Stimulated activated naive B cell treated with anti-CD40 and anti-IgM and Interleukin-4, amounts not matched to agents 10 μg/mL and 1 μg/mL and 100 μg/mL, for 72 hours (primary cell): Measurements from ENCODE around the gene DHRS7.

ENCODE experiments used
- ATAC-seq, 2 donors: fragments of 150-1000 bp; cut with Tn5 transposase; replicated peaks; 2 replicates each; pipeline ENCODE4 v1.10.0; 2021; ENCODE audit warnings: moderate library complexity in 1 of 2
- DNase-seq: peaks from one replicate; pipeline ENCODE4 v3.0.0; 2021
- H3K27ac Mint-ChIP-seq: one replicate; pipeline ENCODE4 v1.8.0; 2022; ENCODE audit warnings: mild to moderate bottlenecking, mixed read lengths
- H3K27me3 Mint-ChIP-seq, 2 donors: one replicate each; pipeline ENCODE4 v1.8.0; 2022; ENCODE audit warnings: mixed read lengths in 2 of 2
- H3K36me3 Mint-ChIP-seq, 2 donors: one replicate each; pipeline ENCODE4 v1.8.0; 2022; ENCODE audit warnings: mixed read lengths in 2 of 2, mild to moderate bottlenecking in 1 of 2
- H3K4me1 Mint-ChIP-seq, 2 donors: one replicate each; pipeline ENCODE4 v1.8.0; 2022; ENCODE audit warnings: mixed read lengths in 2 of 2, mild to moderate bottlenecking in 1 of 2
- H3K4me3 Mint-ChIP-seq, 2 donors: one replicate each; pipeline ENCODE4 v1.8.0; 2022; ENCODE audit warnings: mild to moderate bottlenecking in 2 of 2, mixed read lengths in 2 of 2, moderate library complexity in 1 of 2
- H3K9me3 Mint-ChIP-seq, 2 donors: one replicate each; pipeline ENCODE4 v1.8.0; 2022; ENCODE audit warnings: mixed read lengths in 2 of 2, mild to moderate bottlenecking in 1 of 2

The DHRS7 gene

DNA sequence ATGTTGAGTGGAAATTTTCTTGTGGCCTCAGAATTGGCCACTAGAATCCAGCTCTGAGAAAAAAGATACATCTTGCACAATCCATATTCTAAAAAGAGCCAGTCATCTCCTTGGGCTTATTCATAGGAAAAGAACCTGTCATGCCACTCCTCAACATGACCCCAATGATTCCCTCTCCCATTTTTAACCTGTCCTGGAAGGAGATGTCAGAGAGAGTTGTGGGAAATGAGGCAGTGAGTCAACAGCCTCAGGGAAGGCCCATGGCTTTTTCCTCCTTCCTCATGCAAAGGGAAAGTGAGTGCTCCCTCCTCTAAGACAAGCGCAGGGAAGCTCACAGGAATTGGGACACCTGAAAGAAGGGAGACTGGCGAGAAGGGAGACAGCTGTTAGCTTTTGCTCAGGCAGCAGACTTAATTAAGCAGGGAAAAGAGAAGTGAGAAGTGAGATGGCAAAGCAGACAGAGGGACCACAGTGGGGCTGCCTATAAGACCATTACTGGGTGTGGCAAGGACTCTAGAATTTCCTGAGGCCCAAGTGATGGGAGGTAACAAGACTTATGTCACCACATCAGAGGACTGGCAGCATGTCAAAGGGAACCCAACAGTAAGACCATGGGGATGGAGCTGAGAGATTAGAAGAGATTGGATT, 10.2 kb upstream of the DHRS7 start:
- Mint-ChIP-seq H3K27ac (no peak overlapping the region), H3K27me3 (no peaks in the 10 kb centered on the region), H3K9me3 (peaks cover 0 to 1% of the 10 kb centered on the region in 2 donors), H3K4me1 (peaks cover 4 to 5% of the 10 kb centered on the region in 2 donors), H3K36me3 (peaks cover 0 to 2% of the 10 kb centered on the region in 2 donors), H3K4me3 (no peak overlapping the region)
- ATAC-seq, result peak; percentile 41 to 57
- no peak for DNase-seq

GRCh38 chr14:60174352-60175254, 9.4 kb upstream of the DHRS7 start:
- H3K27me3 Mint-ChIP-seq, result no peaks in the 10 kb centered on the region
- ATAC-seq (no peak), DNase-seq (no peak)
- H3K9me3 Mint-ChIP-seq, result no peaks in the 10 kb centered on the region
- H3K27ac Mint-ChIP-seq, result no peak overlapping the region
- no peak overlapping the region for H3K4me3 Mint-ChIP-seq
- H3K4me1 Mint-ChIP-seq, result peaks cover 4 to 5% of the 10 kb centered on the region in 2 donors
- H3K36me3 Mint-ChIP-seq, result peaks cover 0 to 2% of the 10 kb centered on the region in 2 donors

DNA sequence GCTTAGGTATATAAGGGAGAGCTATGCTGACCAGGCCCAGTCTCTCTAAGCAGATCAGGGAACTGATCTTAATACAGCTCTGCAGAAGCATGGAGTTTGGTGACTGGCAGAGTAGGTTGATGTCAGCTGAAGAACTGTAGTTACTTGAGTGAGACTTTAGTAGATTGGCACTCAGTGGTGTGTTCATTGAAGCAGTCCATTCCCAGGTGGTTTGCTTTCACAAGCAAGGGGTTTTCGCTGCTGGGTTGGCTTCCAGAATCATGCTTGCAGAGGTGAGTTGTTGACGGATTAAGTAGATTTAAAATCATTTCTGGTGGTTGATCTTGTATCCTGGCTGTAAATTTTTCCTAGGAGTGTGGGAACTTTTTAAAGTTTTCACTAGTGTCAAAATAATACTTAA, 6.5 kb upstream of the DHRS7 start:
- peaks cover 0 to 2% of the 10 kb centered on the region in 2 donors for H3K36me3 Mint-ChIP-seq
- peaks cover 4 to 5% of the 10 kb centered on the region in 2 donors for H3K4me1 Mint-ChIP-seq
- no peaks in the 10 kb centered on the region for H3K27me3 Mint-ChIP-seq
- no peak overlapping the region for H3K27ac Mint-ChIP-seq
- DNase-seq (no peak), ATAC-seq (no peak)
- no peak overlapping the region for H3K4me3 Mint-ChIP-seq
- no peaks in the 10 kb centered on the region for H3K9me3 Mint-ChIP-seq

- peaks cover 6 to 13% of the 10 kb centered on the region in 2 donors for H3K4me1 Mint-ChIP-seq
- peaks cover 0 to 2% of the 10 kb centered on the region in 2 donors for H3K36me3 Mint-ChIP-seq
- ATAC-seq (no peak), DNase-seq (no peak)
- no peak overlapping the region for H3K4me3 Mint-ChIP-seq
- H3K27ac Mint-ChIP-seq, result no peak overlapping the region
- H3K9me3 Mint-ChIP-seq, result no peaks in the 10 kb centered on the region
- H3K27me3 Mint-ChIP-seq, result no peaks in the 10 kb centered on the region
Measured at GRCh38 chr14:60170948-60171347, 5.8 kb upstream of the DHRS7 start.

GRCh38 chr14:60169722-60170121, 4.5 kb upstream of the DHRS7 start:
- H3K4me3 Mint-ChIP-seq, result no peak overlapping the region
- no peak for ATAC-seq
- H3K9me3 Mint-ChIP-seq, result no peaks in the 10 kb centered on the region
- H3K4me1 Mint-ChIP-seq, result peaks cover 4 to 11% of the 10 kb centered on the region in 2 donors
- H3K36me3 Mint-ChIP-seq, result no peaks in the 10 kb centered on the region
- DNase-seq, result no peak
- H3K27me3 Mint-ChIP-seq, result no peaks in the 10 kb centered on the region
- H3K27ac Mint-ChIP-seq, result no peak overlapping the region

DNA sequence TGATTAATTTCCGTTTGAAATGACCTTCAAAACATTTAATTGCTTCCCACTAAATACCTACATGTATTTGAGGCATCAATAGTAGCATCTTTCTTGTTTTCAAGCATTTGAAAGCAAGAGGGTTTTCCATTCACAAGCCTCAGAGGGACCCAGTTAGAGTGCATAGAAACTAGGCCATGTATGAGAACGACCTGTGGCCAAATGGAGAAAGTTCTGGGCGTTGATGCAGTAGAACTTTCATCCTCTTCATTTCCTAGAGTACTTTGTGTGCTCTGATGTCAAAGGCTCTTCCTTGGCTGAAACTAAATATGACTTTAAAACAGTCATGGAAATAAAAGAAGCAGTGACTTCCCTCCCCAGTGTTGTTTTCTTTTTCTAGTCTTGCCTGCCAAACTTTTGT, 944 bp upstream of the DHRS7 start:
- peaks cover 0 to 4% of the 10 kb centered on the region in 2 donors for H3K36me3 Mint-ChIP-seq

GRCh38 chr14:60165547-60165876, 314 bp upstream of the DHRS7 start:
- Mint-ChIP-seq H3K4me1 (peaks cover 14 to 31% of the 10 kb centered on the region in 2 donors), H3K27ac (peak overlapping the region; percentile 81), H3K36me3 (peaks cover 0 to 8% of the 10 kb centered on the region in 2 donors), H3K27me3 (no peaks in the 10 kb centered on the region), H3K4me3 (peak overlapping the region; percentile 93 to 97), H3K9me3 (no peaks in the 10 kb centered on the region)
- ATAC-seq (peak; percentile 23 to 29), DNase-seq (no peak)

More for the DNA sequence above, 944 bp upstream of the DHRS7 start:
- Mint-ChIP-seq H3K4me3 (peak overlapping the region; percentile 93 to 97), H3K27me3 (no peaks in the 10 kb centered on the region), H3K9me3 (no peaks in the 10 kb centered on the region), H3K4me1 (peaks cover 14 to 28% of the 10 kb centered on the region in 2 donors), H3K27ac (peak overlapping the region; percentile 81)
- no peak for DNase-seq
- ATAC-seq, result no peak

DNA sequence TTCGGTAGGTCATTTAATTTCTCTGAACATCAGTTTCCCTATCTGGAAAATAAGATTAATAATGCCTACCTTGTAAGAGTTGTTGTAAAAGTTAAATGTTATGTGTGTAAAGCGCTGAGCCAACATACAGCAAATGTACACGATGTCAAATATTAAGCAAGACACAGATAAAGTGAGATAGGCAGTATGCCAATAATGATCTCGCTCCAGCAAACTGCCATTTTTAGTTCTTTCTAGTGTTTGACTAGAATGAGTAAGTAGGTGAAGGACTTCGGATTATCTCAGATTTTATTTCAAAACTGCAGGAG, 840 bp downstream of the DHRS7 start:
- Mint-ChIP-seq H3K36me3 (peaks cover 0 to 11% of the 10 kb centered on the region in 2 donors), H3K4me3 (peak overlapping the region; percentile 93 to 97), H3K4me1 (peaks cover 16 to 39% of the 10 kb centered on the region in 2 donors), H3K9me3 (no peaks in the 10 kb centered on the region), H3K27me3 (no peaks in the 10 kb centered on the region), H3K27ac (peak overlapping the region; percentile 99)
- ATAC-seq (peak in 1 of 2 donors; percentile 8), DNase-seq (no peak)

DNA sequence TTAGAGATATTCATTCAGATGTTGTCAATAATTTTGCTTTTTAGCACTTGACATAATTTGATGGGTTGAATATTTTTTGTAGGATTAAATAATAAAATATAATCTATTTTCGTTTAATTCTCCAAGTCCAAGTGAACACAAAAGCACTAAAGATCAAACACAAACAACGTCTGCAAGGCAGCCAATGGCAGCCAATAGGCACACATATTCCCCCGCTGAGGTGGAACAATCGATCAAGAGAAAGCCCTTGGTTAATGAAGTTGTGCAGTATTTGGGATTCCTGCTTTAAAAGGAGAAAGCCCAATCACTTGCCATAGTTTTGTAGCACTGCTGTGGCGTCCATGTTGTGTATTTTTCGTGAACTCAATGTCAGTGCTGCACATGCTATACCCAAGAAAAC, 1.5 kb downstream of the DHRS7 start:
- peaks cover 16 to 45% of the 10 kb centered on the region in 2 donors for H3K4me1 Mint-ChIP-seq
- ATAC-seq, result no peak
- no peak for DNase-seq
- peak overlapping the region in 1 of 2 donors; percentile 97 for H3K4me3 Mint-ChIP-seq
- H3K36me3 Mint-ChIP-seq, result peaks cover 0 to 11% of the 10 kb centered on the region in 2 donors
- no peak overlapping the region for H3K27ac Mint-ChIP-seq
- H3K9me3 Mint-ChIP-seq, result no peaks in the 10 kb centered on the region
- no peaks in the 10 kb centered on the region for H3K27me3 Mint-ChIP-seq

DNA sequence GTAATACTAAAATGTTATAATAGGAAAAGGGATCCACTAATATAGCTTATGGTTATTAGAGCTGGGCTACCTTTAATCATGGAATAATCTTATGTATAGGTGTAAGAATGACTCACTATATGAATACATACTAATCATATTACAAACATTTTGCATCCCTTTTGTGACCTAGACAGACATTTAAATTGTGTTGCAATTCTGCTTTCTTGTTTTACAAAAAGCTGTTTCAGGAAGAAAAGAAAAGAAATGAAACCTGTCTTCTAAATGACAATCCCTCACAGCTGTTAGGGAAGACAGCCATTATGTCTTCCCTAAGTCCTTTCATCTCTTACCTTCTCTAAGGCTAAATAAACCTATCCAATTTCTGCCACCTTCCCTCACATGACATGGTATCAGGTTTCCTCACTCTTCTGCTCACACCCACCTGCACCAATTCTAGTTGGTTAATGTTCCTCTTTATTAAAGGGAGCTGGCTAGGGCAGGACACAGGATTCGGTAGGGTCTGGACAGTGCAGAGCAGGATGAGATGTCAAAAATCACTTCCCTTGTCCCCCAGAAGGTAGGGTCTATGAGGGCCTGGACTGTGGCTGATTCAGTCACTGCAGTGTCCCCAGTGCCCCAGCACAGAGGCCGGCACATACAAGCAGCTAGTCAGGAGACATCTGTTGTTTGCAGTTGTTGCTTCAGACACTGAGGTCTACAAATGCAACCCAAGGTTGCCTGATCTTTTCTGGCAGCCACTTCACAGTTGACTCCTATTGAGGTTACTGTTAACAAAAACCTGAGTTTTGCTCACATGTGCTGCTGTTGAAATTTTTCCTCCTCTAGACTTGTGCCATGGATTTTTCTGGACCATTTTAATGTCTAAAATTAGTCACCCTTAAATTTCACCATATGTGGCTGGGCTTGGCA, 3.7 kb downstream of the DHRS7 start:
- H3K4me1 Mint-ChIP-seq, result peaks cover 16 to 45% of the 10 kb centered on the region in 2 donors

DNA sequence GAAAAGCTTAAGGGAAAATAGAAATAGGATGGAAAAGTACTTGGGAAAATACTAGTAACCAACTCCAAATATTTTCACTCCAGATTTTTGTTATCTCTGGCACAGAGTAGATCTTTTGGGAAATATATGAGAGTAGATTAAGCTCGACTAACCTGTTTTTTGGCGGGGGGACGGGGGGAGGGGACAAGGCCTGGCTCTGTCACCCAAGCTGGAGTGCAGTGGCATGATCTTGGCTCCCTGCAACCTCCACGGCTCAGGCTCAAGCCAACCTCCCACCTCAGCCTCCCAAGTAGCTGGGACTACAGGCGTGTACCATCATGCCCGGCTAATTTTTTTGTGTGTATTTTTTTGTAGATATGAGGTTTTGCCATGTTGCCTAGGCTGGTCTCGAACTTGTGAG, 4.8 kb downstream of the DHRS7 start:
- Mint-ChIP-seq H3K36me3 (peaks cover 0 to 22% of the 10 kb centered on the region in 2 donors), H3K27ac (no peak overlapping the region), H3K9me3 (no peaks in the 10 kb centered on the region), H3K4me3 (no peak overlapping the region), H3K4me1 (peaks cover 14 to 42% of the 10 kb centered on the region in 2 donors), H3K27me3 (no peaks in the 10 kb centered on the region)
- DNase-seq, result no peak
- no peak for ATAC-seq

More for the DNA sequence above, 3.7 kb downstream of the DHRS7 start:
- DNase-seq (no peak), ATAC-seq (no peak)
- Mint-ChIP-seq H3K27ac (no peak overlapping the region), H3K4me3 (no peak overlapping the region), H3K9me3 (no peaks in the 10 kb centered on the region), H3K27me3 (no peaks in the 10 kb centered on the region), H3K36me3 (peaks cover 0 to 16% of the 10 kb centered on the region in 2 donors)

DNA sequence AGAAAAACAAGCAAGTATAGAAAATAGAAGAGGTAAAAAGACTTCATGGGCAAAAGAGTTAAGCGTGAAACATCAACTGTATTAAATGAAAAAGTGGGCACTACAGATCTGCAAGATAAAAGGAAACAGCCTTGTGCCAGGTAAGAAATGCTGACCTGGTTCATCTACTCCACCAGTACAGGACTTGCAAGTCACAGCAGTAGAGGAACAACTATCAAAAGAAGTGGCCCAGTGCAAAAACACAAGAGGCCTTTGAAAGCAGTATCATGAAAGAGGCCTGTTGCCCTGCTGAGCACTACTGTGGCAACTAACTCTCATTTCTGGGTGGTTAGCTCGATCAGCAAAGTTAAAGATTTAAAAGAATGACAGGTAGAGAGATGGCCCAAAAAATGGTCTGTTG, 10.5 kb downstream of the DHRS7 start:
- DNase-seq (no peak), ATAC-seq (no peak)
- Mint-ChIP-seq H3K27ac (peak overlapping the region; percentile 20), H3K4me3 (no peak overlapping the region), H3K27me3 (no peaks in the 10 kb centered on the region), H3K4me1 (peaks cover 15 to 34% of the 10 kb centered on the region in 2 donors), H3K36me3 (peaks cover 19 to 38% of the 10 kb centered on the region in 2 donors), H3K9me3 (no peaks in the 10 kb centered on the region)

DNA sequence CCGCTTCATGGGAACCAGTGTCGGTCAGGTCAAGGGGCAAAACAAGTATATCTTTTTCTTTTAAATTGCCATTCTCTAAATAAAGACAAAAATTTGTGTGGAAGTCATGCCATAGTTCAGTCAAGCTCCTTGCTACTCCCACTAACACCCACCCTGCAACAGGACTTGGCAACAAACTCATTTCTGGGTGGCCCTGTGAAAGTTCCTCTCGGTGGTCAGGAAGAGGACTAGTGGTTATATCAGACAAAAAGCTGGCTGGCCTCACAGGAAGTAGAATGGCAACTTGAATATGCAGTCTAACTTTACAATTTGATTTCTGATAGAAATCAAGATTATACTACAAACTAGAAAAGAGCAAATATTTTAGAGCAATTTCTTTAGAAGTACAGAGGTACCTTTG, 11.2 kb downstream of the DHRS7 start:
- Mint-ChIP-seq H3K27ac (peak overlapping the region; percentile 20), H3K36me3 (peaks cover 25 to 41% of the 10 kb centered on the region in 2 donors), H3K9me3 (no peaks in the 10 kb centered on the region), H3K4me1 (peaks cover 13 to 27% of the 10 kb centered on the region in 2 donors), H3K4me3 (no peak overlapping the region), H3K27me3 (no peaks in the 10 kb centered on the region)
- ATAC-seq (no peak), DNase-seq (no peak)

DNA sequence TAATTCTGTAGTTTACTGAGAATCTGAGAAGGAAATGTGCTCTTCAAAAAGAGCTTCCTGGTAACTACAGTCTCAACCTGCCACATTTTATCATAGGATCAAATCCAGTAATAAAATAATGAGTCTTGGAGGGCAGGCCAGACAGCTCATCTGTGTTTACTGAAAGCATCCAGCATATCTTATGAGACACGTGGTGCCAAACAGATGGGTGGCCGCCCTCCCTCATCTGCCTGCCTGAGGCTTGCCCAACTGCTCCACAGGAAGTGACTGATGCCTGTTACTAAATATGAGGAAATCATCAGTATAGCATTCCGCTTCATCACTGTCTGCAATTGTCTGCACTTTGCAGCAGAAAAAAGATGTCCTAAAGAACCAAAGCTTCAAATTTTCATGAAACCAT, 13.5 kb downstream of the DHRS7 start:
- peaks cover 36 to 49% of the 10 kb centered on the region in 2 donors for H3K36me3 Mint-ChIP-seq
- no peaks in the 10 kb centered on the region for H3K27me3 Mint-ChIP-seq
- H3K4me3 Mint-ChIP-seq, result no peak overlapping the region
- H3K4me1 Mint-ChIP-seq, result peaks cover 15 to 22% of the 10 kb centered on the region in 2 donors
- DNase-seq, result peak; percentile 9
- H3K9me3 Mint-ChIP-seq, result no peaks in the 10 kb centered on the region
- ATAC-seq, result peak; percentile 97 to 98
- peak overlapping the region; percentile 62 for H3K27ac Mint-ChIP-seq
